HepG2 (cell line): ENCODE measurements around the gene LMAN2. TPM values are rescaled to one million over a fixed set of nuclear protein-coding genes. Genes with fewer than 3 reads are reported as not detected.
A peak's percentile ranks its signal among the peaks of the same experiment; 100 is the strongest.

Experiments used
- ASH2L ChIP-seq: fragments of 300-600, 200-600 bp; sonication (generic); IDR thresholded peaks from 2 replicates; pipeline ENCODE4 v1.7.0; 2017; ENCODE audit warnings: low read depth, mild to moderate bottlenecking, moderate library complexity, mixed read lengths, low read length; ENCODE audit not compliant: insufficient read length
- ATF7 ChIP-seq, 2 experiments: fragments of 450-650 bp in 1 of 2; sonication (generic) in 1 of 2; formaldehyde crosslinking in 1 of 2; IDR thresholded peaks; 2 replicates each; pipeline versions ENCODE4 v1.4.0 to v1.6.1; 2016 to 2020; ENCODE audit warnings: antibody characterized with exemption in 1 of 2, mild to moderate bottlenecking in 1 of 2, missing genetic modification reagents in 1 of 2
- ATF7-NPFF ChIP-seq: sonication (generic); formaldehyde crosslinking; IDR thresholded peaks from 2 replicates; pipeline ENCODE4 v1.8.1; 2023; ENCODE audit warnings: mild to moderate bottlenecking, low read depth, missing genetic modification reagents, moderate library complexity
- ATM ChIP-seq: fragments of 450-650 bp; IDR thresholded peaks from 2 replicates; pipeline ENCODE4 v1.7.1; 2017; ENCODE audit warnings: mild to moderate bottlenecking, borderline replicate concordance
- FOSL2 ChIP-seq: sonication (generic); formaldehyde crosslinking; IDR thresholded peaks from 2 replicates; pipeline ENCODE4 v1.4.0; 2020; ENCODE audit warnings: missing genetic modification reagents
- KDM5A ChIP-seq: fragments of 200-600 bp; sonication (generic); IDR thresholded peaks from 2 replicates; pipeline ENCODE4 v1.7.0; 2018; ENCODE audit warnings: antibody characterized with exemption, mild to moderate bottlenecking, low read length, borderline replicate concordance
- MAF1 ChIP-seq: sonication (generic); formaldehyde crosslinking; IDR thresholded peaks from 2 replicates; pipeline ENCODE4 v1.5.0; 2020; ENCODE audit warnings: missing genetic modification reagents, borderline replicate concordance
- MXI1 ChIP-seq: IDR thresholded peaks from 3 replicates; pipeline ENCODE4 v1.6.1; 2012; ENCODE audit warnings: low read depth, low read length, inconsistent platforms, borderline replicate concordance
- NCOA1 ChIP-seq: sonication (generic); formaldehyde crosslinking; IDR thresholded peaks from 2 replicates; pipeline ENCODE4 v1.9.0; 2021; ENCODE audit warnings: missing genetic modification reagents
- RAD21 ChIP-seq: fragments of 450-650 bp; formaldehyde crosslinking; IDR thresholded peaks from 2 replicates; pipeline ENCODE4 v1.5.0; 2020; ENCODE audit warnings: mild to moderate bottlenecking
- RFXAP ChIP-seq: sonication (generic); formaldehyde crosslinking; IDR thresholded peaks from 2 replicates; pipeline ENCODE4 v1.4.0; 2020; ENCODE audit warnings: missing genetic modification reagents, borderline replicate concordance
- SMC3 ChIP-seq: IDR thresholded peaks from 2 replicates; pipeline ENCODE4 v1.6.1; 2011; ENCODE audit warnings: low read length, improper control_type of control experiment
- SNAI1 ChIP-seq: sonication (generic); formaldehyde crosslinking; IDR thresholded peaks from 2 replicates; pipeline ENCODE4 v1.5.0; 2020; ENCODE audit warnings: mild to moderate bottlenecking, missing genetic modification reagents, borderline replicate concordance
- ZFP91 ChIP-seq: sonication (generic); formaldehyde crosslinking; IDR thresholded peaks from 2 replicates; pipeline ENCODE4 v1.9.0; 2022; ENCODE audit warnings: missing genetic modification reagents, mild to moderate bottlenecking, borderline replicate concordance
- ZNF138 ChIP-seq: sonication (generic); formaldehyde crosslinking; IDR thresholded peaks from 2 replicates; pipeline ENCODE4 v1.5.0; 2020; ENCODE audit warnings: mild to moderate bottlenecking, low read depth, missing genetic modification reagents
- ZNF331 ChIP-seq: sonication (generic); formaldehyde crosslinking; IDR thresholded peaks from 2 replicates; pipeline ENCODE4 v1.4.0; 2020; ENCODE audit warnings: missing genetic modification reagents
- ZNF557 ChIP-seq: sonication (generic); formaldehyde crosslinking; IDR thresholded peaks from 2 replicates; pipeline ENCODE4 v1.4.0; 2020; ENCODE audit warnings: missing genetic modification reagents
- polyA plus RNA-seq, 8 experiments: library from polyadenylated mRNA; depleted of rRNA in 3 of 8; stranded (reverse) in 7 of 8; unstranded in 1 of 8; fragments of >200 nt; fragmentation: Illumina TruSeq in 4 of 8; extraction: Trizol in 4 of 8; gene quantifications; 2 replicates each; pipeline versions ENCODE4 v1.2.1 to v1.2.3, GENCODE V29; 2011 to 2016; ENCODE audit warnings: low read depth in 4 of 8, missing spikeins in 1 of 8, mixed read lengths in 1 of 8; ENCODE audit not compliant: insufficient read depth in 1 of 8
- total RNA-seq, 5 experiments: library from RNA; depleted of rRNA; stranded (reverse); fragments of >200 nt; fragmentation: Illumina TruSeq; extraction: Trizol; gene quantifications; 2 replicates each; pipeline ENCODE4 v1.2.3, GENCODE V29; 2016; ENCODE audit warnings: low read depth in 1 of 5
- TF ChIP-seq, protein P1 (sequence below): sonication (generic); formaldehyde crosslinking; IDR thresholded peaks from 2 replicates; pipeline ENCODE4 v1.5.0; 2020; ENCODE audit warnings: mild to moderate bottlenecking, missing genetic modification reagents, borderline replicate concordance
- TF ChIP-seq, protein P2 (sequence below): sonication (generic); formaldehyde crosslinking; IDR thresholded peaks from 2 replicates; pipeline ENCODE4 v1.4.0; 2020; ENCODE audit warnings: missing genetic modification reagents

Gene LMAN2
- total and polyA plus RNA-seq, 2 of the 13 experiments (the other 11 are each of a cell fraction or from before 2014, with no cell fraction given), result 191 to 197 TPM

GRCh38 chr5:177309351-177310191 is 41.9 kb downstream of the LMAN2 start (continued):
- TF ChIP-seq, protein P1, sequence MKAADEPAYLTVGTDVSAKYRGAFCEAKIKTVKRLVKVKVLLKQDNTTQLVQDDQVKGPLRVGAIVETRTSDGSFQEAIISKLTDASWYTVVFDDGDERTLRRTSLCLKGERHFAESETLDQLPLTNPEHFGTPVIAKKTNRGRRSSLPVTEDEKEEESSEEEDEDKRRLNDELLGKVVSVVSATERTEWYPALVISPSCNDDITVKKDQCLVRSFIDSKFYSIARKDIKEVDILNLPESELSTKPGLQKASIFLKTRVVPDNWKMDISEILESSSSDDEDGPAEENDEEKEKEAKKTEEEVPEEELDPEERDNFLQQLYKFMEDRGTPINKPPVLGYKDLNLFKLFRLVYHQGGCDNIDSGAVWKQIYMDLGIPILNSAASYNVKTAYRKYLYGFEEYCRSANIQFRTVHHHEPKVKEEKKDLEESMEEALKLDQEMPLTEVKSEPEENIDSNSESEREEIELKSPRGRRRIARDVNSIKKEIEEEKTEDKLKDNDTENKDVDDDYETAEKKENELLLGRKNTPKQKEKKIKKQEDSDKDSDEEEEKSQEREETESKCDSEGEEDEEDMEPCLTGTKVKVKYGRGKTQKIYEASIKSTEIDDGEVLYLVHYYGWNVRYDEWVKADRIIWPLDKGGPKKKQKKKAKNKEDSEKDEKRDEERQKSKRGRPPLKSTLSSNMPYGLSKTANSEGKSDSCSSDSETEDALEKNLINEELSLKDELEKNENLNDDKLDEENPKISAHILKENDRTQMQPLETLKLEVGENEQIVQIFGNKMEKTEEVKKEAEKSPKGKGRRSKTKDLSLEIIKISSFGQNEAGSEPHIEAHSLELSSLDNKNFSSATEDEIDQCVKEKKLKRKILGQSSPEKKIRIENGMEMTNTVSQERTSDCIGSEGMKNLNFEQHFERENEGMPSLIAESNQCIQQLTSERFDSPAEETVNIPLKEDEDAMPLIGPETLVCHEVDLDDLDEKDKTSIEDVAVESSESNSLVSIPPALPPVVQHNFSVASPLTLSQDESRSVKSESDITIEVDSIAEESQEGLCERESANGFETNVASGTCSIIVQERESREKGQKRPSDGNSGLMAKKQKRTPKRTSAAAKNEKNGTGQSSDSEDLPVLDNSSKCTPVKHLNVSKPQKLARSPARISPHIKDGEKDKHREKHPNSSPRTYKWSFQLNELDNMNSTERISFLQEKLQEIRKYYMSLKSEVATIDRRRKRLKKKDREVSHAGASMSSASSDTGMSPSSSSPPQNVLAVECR (CRISPR knock-in tag), result peak; percentile 61; the same call in 1 of the 2 replicates
- TF ChIP-seq, protein P2, sequence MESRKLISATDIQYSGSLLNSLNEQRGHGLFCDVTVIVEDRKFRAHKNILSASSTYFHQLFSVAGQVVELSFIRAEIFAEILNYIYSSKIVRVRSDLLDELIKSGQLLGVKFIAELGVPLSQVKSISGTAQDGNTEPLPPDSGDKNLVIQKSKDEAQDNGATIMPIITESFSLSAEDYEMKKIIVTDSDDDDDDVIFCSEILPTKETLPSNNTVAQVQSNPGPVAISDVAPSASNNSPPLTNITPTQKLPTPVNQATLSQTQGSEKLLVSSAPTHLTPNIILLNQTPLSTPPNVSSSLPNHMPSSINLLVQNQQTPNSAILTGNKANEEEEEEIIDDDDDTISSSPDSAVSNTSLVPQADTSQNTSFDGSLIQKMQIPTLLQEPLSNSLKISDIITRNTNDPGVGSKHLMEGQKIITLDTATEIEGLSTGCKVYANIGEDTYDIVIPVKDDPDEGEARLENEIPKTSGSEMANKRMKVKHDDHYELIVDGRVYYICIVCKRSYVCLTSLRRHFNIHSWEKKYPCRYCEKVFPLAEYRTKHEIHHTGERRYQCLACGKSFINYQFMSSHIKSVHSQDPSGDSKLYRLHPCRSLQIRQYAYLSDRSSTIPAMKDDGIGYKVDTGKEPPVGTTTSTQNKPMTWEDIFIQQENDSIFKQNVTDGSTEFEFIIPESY (CRISPR knock-in tag), result peak; percentile 55; the same call in 1 of the 2 replicates
- TF ChIP-seq ATM, result no peak
- peak; percentile 53; the same call in 1 of the 3 replicates for TF ChIP-seq MXI1
- no peak for TF ChIP-seq MAF1
- no peak for TF ChIP-seq ZNF557 (CRISPR knock-in tag)
- TF ChIP-seq NCOA1 (CRISPR knock-in tag), result no peak
- TF ChIP-seq FOSL2 (CRISPR knock-in tag), result peak; percentile 40; the same call in 1 of the 2 replicates
- no peak for TF ChIP-seq KDM5A
- TF ChIP-seq ZNF138 (CRISPR knock-in tag), result no peak
- TF ChIP-seq RFXAP, result no peak
- TF ChIP-seq SMC3, result peak; percentile 60; the same call in 1 of the 2 replicates
- no peak for TF ChIP-seq SNAI1
- peak; percentile 32; the same call in 1 of the 2 replicates for TF ChIP-seq ATF7-NPFF (CRISPR knock-in tag)
- no peak for TF ChIP-seq ASH2L
- peak; percentile 61; the same call in 1 of the 2 replicates for TF ChIP-seq ZNF331 (CRISPR knock-in tag)
- no peak for TF ChIP-seq ATF7 (IDR thresholded peaks at IDR 0.05)
- no peak for TF ChIP-seq ATF7 (CRISPR knock-in tag; IDR thresholded peaks at IDR 0.05)
- TF ChIP-seq RAD21 (CRISPR knock-in tag), result peak; percentile 78
- TF ChIP-seq ZFP91 (CRISPR knock-in tag), result peak; percentile 50
